SK-N-SH (cell line): Measurements from ENCODE around the gene WWOX.

Experiments
- CHD2 ChIP-seq: fragments of 150-350 bp; IDR thresholded peaks from 2 replicates; pipeline ENCODE4 v1.6.1; 2018; ENCODE audit warnings: low read length; ENCODE audit not compliant: partially characterized antibody
- EP300 ChIP-seq, 2 experiments: IDR thresholded peaks; 2 replicates each; pipeline versions ENCODE4 v1.4.0 to v1.6.1; 2012; ENCODE audit warnings: borderline replicate concordance in 1 of 2, low read depth in 1 of 2, low read length in 1 of 2
- FOXJ3 ChIP-seq: sonication (generic); formaldehyde crosslinking; IDR thresholded peaks from 2 replicates; pipeline ENCODE4 v1.5.1; 2020; ENCODE audit warnings: mild to moderate bottlenecking, missing genetic modification reagents
- GATA2 ChIP-seq: sonication (generic); formaldehyde crosslinking; IDR thresholded peaks from 2 replicates; pipeline ENCODE4 v1.5.0; 2020; ENCODE audit warnings: mild to moderate bottlenecking, missing genetic modification reagents
- POLR2AphosphoS5 ChIP-seq: IDR thresholded peaks from 2 replicates; pipeline ENCODE4 v1.6.1; 2012; ENCODE audit warnings: low read depth, low read length
- RAD21 ChIP-seq: IDR thresholded peaks from 2 replicates; pipeline ENCODE4 v1.6.1; 2012; ENCODE audit warnings: mild to moderate bottlenecking, low read length
- TF ChIP-seq, protein P1 (sequence below): fragments of 200-600 bp; sonication (generic); IDR thresholded peaks from 2 replicates; pipeline ENCODE4 v1.6.1; 2017; ENCODE audit warnings: antibody characterized with exemption, mild to moderate bottlenecking, moderate library complexity

DNA sequence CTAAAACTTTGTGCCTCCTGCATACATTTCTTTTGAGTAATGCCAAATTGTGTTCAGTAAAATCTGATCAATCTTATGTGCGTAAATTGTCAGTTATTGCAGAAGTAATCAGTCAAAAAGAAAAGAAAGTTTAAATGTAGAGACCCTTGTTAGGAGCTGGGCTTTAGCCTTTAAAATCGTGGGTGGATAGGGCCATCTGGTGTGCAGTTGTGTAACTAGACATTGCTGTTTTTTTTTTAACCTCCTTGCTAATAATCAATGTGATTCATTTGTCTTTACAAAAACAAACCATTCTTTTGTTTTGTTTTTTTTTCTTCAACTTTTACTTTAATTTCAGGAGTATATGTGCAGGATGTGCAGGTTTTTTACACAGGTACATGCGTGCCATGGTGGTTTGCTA lies 5.3 kb upstream of the WWOX start:
- TF ChIP-seq FOXJ3 (CRISPR knock-in tag) = no peak
- no peak for TF ChIP-seq EP300 (IDR thresholded peaks at IDR 0.05; ENCODE audit: borderline replicate concordance in 1 of 2, low read depth in 1 of 2, low read length in 1 of 2)
- TF ChIP-seq CHD2 = no peak
- TF ChIP-seq, protein P1, sequence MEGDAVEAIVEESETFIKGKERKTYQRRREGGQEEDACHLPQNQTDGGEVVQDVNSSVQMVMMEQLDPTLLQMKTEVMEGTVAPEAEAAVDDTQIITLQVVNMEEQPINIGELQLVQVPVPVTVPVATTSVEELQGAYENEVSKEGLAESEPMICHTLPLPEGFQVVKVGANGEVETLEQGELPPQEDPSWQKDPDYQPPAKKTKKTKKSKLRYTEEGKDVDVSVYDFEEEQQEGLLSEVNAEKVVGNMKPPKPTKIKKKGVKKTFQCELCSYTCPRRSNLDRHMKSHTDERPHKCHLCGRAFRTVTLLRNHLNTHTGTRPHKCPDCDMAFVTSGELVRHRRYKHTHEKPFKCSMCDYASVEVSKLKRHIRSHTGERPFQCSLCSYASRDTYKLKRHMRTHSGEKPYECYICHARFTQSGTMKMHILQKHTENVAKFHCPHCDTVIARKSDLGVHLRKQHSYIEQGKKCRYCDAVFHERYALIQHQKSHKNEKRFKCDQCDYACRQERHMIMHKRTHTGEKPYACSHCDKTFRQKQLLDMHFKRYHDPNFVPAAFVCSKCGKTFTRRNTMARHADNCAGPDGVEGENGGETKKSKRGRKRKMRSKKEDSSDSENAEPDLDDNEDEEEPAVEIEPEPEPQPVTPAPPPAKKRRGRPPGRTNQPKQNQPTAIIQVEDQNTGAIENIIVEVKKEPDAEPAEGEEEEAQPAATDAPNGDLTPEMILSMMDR = peak; percentile 37
- no peak for TF ChIP-seq GATA2
- TF ChIP-seq RAD21 = peak; percentile 57
- TF ChIP-seq POLR2AphosphoS5 = no peak
